Thymus (tissue), 11 donors: ENCODE results near the gene TUBB. TPM values are rescaled to one million over a fixed set of nuclear protein-coding genes. Genes with fewer than 3 reads are reported as not detected.

Source experiments
- DNase-seq, 9 donors: peaks; one replicate each; pipeline ENCODE4 v3.0.0-alpha.2; 2013; ENCODE audit warnings: low spot score in 9 of 9, low read depth in 6 of 9, missing footprints in 1 of 9
- H3K27ac ChIP-seq, 2 donors: one replicate each; pipeline ENCODE4 v1.5.1; 2013; ENCODE audit warnings: control low read depth in 1 of 2, low read depth in 1 of 2, low read length in 1 of 2, mild to moderate bottlenecking in 1 of 2, moderate library complexity in 1 of 2
- H3K27me3 ChIP-seq, 2 donors: one replicate each; pipeline ENCODE4 v1.5.1; 2013; ENCODE audit warnings: low read length in 1 of 2; ENCODE audit not compliant: control insufficient read depth in 2 of 2, insufficient read depth in 1 of 2
- H3K36me3 ChIP-seq, 2 donors: one replicate each; pipeline ENCODE4 v1.5.1; 2013; ENCODE audit warnings: low read length in 1 of 2, mild to moderate bottlenecking in 1 of 2, moderate library complexity in 1 of 2; ENCODE audit not compliant: control insufficient read depth in 2 of 2, insufficient read depth in 2 of 2
- H3K4me1 ChIP-seq, 2 donors: one replicate each; pipeline ENCODE4 v1.5.1; 2013; ENCODE audit warnings: low read length in 2 of 2; ENCODE audit not compliant: control insufficient read depth in 2 of 2, insufficient read depth in 2 of 2
- H3K4me3 ChIP-seq, 2 donors: one replicate each; pipeline ENCODE4 v1.5.1; 2013; ENCODE audit warnings: low read length in 2 of 2, control low read depth in 1 of 2, mild to moderate bottlenecking in 1 of 2
- H3K9me3 ChIP-seq, 2 donors: one replicate each; pipeline ENCODE4 v1.5.1; 2013; ENCODE audit warnings: low read length in 1 of 2, mild to moderate bottlenecking in 1 of 2; ENCODE audit not compliant: control insufficient read depth in 2 of 2, insufficient read depth in 1 of 2
- WGBS: extraction: QIAGEN DNeasy Blood & Tissue Kit; methylation state at CpG from one replicate; pipeline ENCODE4 v1.1.7; 2013; 5-methylcytosine and 5-hydroxymethylcytosine counted together
- polyA plus RNA-seq: library from polyadenylated mRNA; stranded (reverse); fragments of 200-250 nt; gene quantifications from one replicate; pipeline ENCODE4 v1.2.3, GENCODE V29; 2013
- total RNA-seq: library from RNA; stranded (reverse); fragments of 120-200 nt; gene quantifications from one replicate; pipeline ENCODE4 v1.2.4, GENCODE V29; 2013
- donor health status: healthy.

The TUBB gene
- total and polyA plus RNA-seq, 2 donors, result 137 to 691 TPM

DNA sequence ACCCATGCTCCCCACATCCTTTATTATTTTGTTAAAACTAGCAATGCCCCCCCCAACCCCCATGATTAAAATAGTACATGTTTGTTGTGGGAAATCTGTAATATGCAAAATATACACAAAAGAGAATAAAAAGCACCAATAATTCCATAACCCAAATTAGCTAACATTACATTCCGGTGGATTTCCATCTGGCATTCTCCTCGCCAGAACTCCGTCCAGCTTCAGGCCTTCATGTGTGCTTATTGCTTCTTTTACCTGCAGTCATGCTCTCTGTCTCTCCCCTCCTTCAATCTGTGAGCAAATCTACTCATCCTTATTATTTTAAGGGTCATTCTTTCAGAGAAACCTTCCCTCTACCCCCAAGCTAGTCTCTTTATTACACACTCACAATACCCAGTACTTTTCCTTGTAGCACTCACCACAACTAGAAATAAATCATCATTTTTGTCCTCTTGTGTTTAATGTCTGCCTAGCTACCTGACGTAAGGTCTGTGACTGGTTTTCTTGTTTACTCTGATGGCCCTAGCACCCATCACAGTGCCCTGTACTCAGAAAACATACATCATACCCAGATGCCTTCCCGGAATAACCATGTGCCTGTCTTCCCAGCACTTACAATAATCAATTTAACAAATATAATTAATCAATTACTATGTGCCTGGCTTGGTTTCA is 49.8 kb downstream of the TUBB start:
- peaks cover 28 to 35% of the 10 kb centered on the region in 2 donors for H3K4me1 ChIP-seq
- no peaks in the 10 kb centered on the region for H3K9me3 ChIP-seq
- H3K36me3 ChIP-seq, result no peaks in the 10 kb centered on the region
- no peaks in the 10 kb centered on the region for H3K27me3 ChIP-seq
- WGBS, result 92% methylated on average over 5 of the region's 5 CpGs
- no peak overlapping the region for H3K4me3 ChIP-seq
- no peak for DNase-seq
- H3K27ac ChIP-seq, result peak overlapping the region in 1 of 2 donors; percentile 88

DNA sequence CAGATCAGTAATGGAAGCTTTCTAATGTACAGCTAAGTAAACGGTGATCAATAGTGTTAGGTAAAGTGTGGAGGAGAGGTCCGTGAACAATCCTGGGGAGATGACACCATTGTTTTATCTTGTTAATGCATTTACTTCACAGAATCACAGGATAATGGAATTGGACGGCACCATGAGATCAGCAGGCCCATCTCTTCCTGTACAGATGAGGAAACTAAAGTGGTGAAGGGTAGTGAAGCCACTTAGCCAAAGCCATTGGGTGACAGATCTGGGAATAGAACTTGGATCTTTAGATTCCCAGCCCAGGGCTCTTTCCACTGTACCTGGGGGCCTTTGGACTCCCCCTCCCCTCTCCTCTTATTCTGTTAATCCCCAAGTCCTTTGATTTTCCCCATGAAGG is 50.4 kb downstream of the TUBB start:
- Histone ChIP-seq H3K4me3 (no peak overlapping the region), H3K9me3 (no peaks in the 10 kb centered on the region), H3K27ac (no peak overlapping the region), H3K4me1 (peaks cover 28 to 35% of the 10 kb centered on the region in 2 donors), H3K36me3 (no peaks in the 10 kb centered on the region), H3K27me3 (no peaks in the 10 kb centered on the region)
- DNase-seq, result no peak
- WGBS, result 96% methylated on average over 3 of the region's 3 CpGs

DNA sequence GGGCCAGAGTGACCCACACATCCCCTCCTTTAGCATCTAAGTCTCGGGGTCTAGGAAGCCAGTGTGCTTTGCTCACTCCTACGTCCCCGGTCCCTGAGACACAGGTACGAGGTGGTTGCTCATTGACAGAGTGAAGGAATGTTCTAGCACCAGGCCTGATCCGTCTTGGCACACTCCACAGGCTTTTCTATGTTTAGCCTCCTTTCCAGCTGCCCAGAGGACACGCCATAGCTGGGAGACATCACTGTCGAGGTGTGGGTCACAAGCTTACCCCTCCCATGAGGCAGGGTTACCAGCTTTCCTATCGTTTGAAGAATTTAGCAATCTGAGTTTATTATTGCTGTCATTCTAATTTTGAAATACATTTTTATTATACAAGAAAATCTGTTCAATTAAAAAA is 54.5 kb downstream of the TUBB start:
- no peak overlapping the region for H3K27ac ChIP-seq
- no peaks in the 10 kb centered on the region for H3K27me3 ChIP-seq
- 95% methylated on average over 8 of the region's 8 CpGs for WGBS

More for the DNA sequence above, 54.5 kb downstream of the TUBB start:
- no peak for DNase-seq
- H3K9me3 ChIP-seq, result no peaks in the 10 kb centered on the region
- H3K4me1 ChIP-seq, result peaks cover 8 to 32% of the 10 kb centered on the region in 2 donors
- H3K4me3 ChIP-seq, result no peak overlapping the region
- no peaks in the 10 kb centered on the region for H3K36me3 ChIP-seq

Other genes with a start within 250 kb of the TUBB start
- gene HLA-E, start 230.8 kb upstream of the TUBB start, total RNA-seq, result 303 TPM
- 531 TPM for gene HLA-E, start 230.8 kb upstream of the TUBB start, polyA plus RNA-seq
- gene GNL1, start 163.9 kb upstream of the TUBB start, total RNA-seq, result 46.4 TPM
- gene GNL1, start 163.9 kb upstream of the TUBB start, polyA plus RNA-seq, result 78.8 TPM
- gene PRR3, start 163.1 kb upstream of the TUBB start, total RNA-seq, result 13.0 TPM
- gene PRR3, start 163.1 kb upstream of the TUBB start, polyA plus RNA-seq, result 16.7 TPM
- gene ABCF1, start 148.9 kb upstream of the TUBB start, total RNA-seq, result 33.9 TPM
- gene ABCF1, start 148.9 kb upstream of the TUBB start, polyA plus RNA-seq, result 23.5 TPM
- 37.8 TPM for gene PPP1R10, start 103.1 kb upstream of the TUBB start, total RNA-seq
- gene PPP1R10, start 103.1 kb upstream of the TUBB start, polyA plus RNA-seq, result 24.9 TPM
- gene MRPS18B, start 102.5 kb upstream of the TUBB start, total RNA-seq, result 47.9 TPM
- gene MRPS18B, start 102.5 kb upstream of the TUBB start, polyA plus RNA-seq, result 48.9 TPM
- 2.9 TPM for gene ATAT1, start 93.5 kb upstream of the TUBB start, total RNA-seq
- gene ATAT1, start 93.5 kb upstream of the TUBB start, polyA plus RNA-seq, result 7.5 TPM
- 9.5 TPM for gene C6orf136, start 73.2 kb upstream of the TUBB start, total RNA-seq
- gene C6orf136, start 73.2 kb upstream of the TUBB start, polyA plus RNA-seq, result 24.0 TPM
- gene DHX16, start 47.3 kb upstream of the TUBB start, total RNA-seq, result 29.9 TPM
- gene DHX16, start 47.3 kb upstream of the TUBB start, polyA plus RNA-seq, result 48.0 TPM
- gene PPP1R18, start 33.7 kb upstream of the TUBB start, total RNA-seq, result 47.6 TPM
- 115 TPM for gene PPP1R18, start 33.7 kb upstream of the TUBB start, polyA plus RNA-seq
- gene NRM, start 29.4 kb upstream of the TUBB start, total RNA-seq, result 6.5 TPM
- 10.4 TPM for gene NRM, start 29.4 kb upstream of the TUBB start, polyA plus RNA-seq
- gene MDC1, start 3.1 kb upstream of the TUBB start, total RNA-seq, result 7.6 TPM
- gene MDC1, start 3.1 kb upstream of the TUBB start, polyA plus RNA-seq, result 21.6 TPM
- 67.1 TPM for gene FLOT1, start 22.3 kb downstream of the TUBB start, total RNA-seq
- gene FLOT1, start 22.3 kb downstream of the TUBB start, polyA plus RNA-seq, result 157 TPM
- gene IER3, start 24.2 kb downstream of the TUBB start, total RNA-seq, result 17.9 TPM
- gene IER3, start 24.2 kb downstream of the TUBB start, polyA plus RNA-seq, result 39.7 TPM
- gene DDR1, start 164.2 kb downstream of the TUBB start, total RNA-seq, result 39.6 TPM
- gene DDR1, start 164.2 kb downstream of the TUBB start, polyA plus RNA-seq, result 65.9 TPM
- gene GTF2H4, start 187.9 kb downstream of the TUBB start, total RNA-seq, result 12.9 TPM
- 35.4 TPM for gene GTF2H4, start 187.9 kb downstream of the TUBB start, polyA plus RNA-seq
- 30.3 TPM for gene VARS2, start 193.9 kb downstream of the TUBB start, total RNA-seq
- 40.4 TPM for gene VARS2, start 193.9 kb downstream of the TUBB start, polyA plus RNA-seq
- 0.19 TPM for gene SFTA2, start 211.8 kb downstream of the TUBB start, total RNA-seq
- 1.8 TPM for gene SFTA2, start 211.8 kb downstream of the TUBB start, polyA plus RNA-seq
- 0.05 TPM for gene MUCL3, start 220.6 kb downstream of the TUBB start, total RNA-seq
- 0.02 TPM for gene MUCL3, start 220.6 kb downstream of the TUBB start, polyA plus RNA-seq